HepG2 (cell line): ENCODE results near the gene MPZ. TPM values are rescaled to one million over a fixed set of nuclear protein-coding genes. Genes with fewer than 3 reads are reported as not detected.

Experiments used
- ARID5B ChIP-seq: IDR thresholded peaks from 2 replicates; pipeline ENCODE4 v1.4.0; 2020; ENCODE audit warnings: mild to moderate bottlenecking, missing genetic modification reagents
- CBX2 ChIP-seq, 2 experiments: fragments of 200-600 bp in 1 of 2; sonication (generic); formaldehyde crosslinking in 1 of 2; IDR thresholded peaks; 2 replicates each; pipeline versions ENCODE4 v1.7.0 to v1.8.1; 2018 to 2022; ENCODE audit warnings: low read depth in 2 of 2, low read length in 1 of 2, mild to moderate bottlenecking in 1 of 2, missing genetic modification reagents in 1 of 2
- FOXO4 ChIP-seq: sonication (generic); formaldehyde crosslinking; conservative IDR thresholded peaks from 2 replicates; pipeline ENCODE4 v1.8.1; 2023; ENCODE audit warnings: missing genetic modification reagents
- FOXP4 ChIP-seq: sonication (generic); formaldehyde crosslinking; IDR thresholded peaks from 2 replicates; pipeline ENCODE4 v1.4.0; 2020; ENCODE audit warnings: missing genetic modification reagents
- KMT2A ChIP-seq: sonication (generic); formaldehyde crosslinking; IDR thresholded peaks from 2 replicates; pipeline ENCODE4 v1.4.0; 2020; ENCODE audit warnings: missing genetic modification reagents
- RNF2 ChIP-seq: fragments of 450-650 bp; conservative IDR thresholded peaks from 2 replicates; pipeline ENCODE4 v1.6.1; 2016; ENCODE audit warnings: low read depth
- SOX6 ChIP-seq, 2 experiments: fragments of 450-650 bp in 1 of 2; sonication (generic) in 1 of 2; formaldehyde crosslinking in 1 of 2; IDR thresholded peaks; 2 replicates each; pipeline versions ENCODE4 v1.4.0 to v1.6.1; 2017 to 2020; ENCODE audit warnings: antibody characterized with exemption in 1 of 2, mild to moderate bottlenecking in 1 of 2, missing genetic modification reagents in 1 of 2
- SRSF9 ChIP-seq: fragments of 200-400 bp; formaldehyde crosslinking; IDR thresholded peaks from 2 replicates; pipeline ENCODE4 v1.6.1; 2018; ENCODE audit warnings: borderline replicate concordance, mild to moderate bottlenecking, low read depth, low read length; ENCODE audit not compliant: insufficient read depth, poor library complexity, severe bottlenecking
- TEAD2 ChIP-seq: sonication (generic); formaldehyde crosslinking; IDR thresholded peaks from 2 replicates; pipeline ENCODE4 v1.9.0; 2021; ENCODE audit warnings: missing genetic modification reagents
- ZFP91 ChIP-seq: sonication (generic); formaldehyde crosslinking; IDR thresholded peaks from 2 replicates; pipeline ENCODE4 v1.9.0; 2022; ENCODE audit warnings: missing genetic modification reagents, mild to moderate bottlenecking, borderline replicate concordance
- ZNF121 ChIP-seq: sonication (generic); formaldehyde crosslinking; IDR thresholded peaks from 2 replicates; pipeline ENCODE4 v1.5.0; 2020; ENCODE audit warnings: mild to moderate bottlenecking, missing genetic modification reagents
- ZNF530 ChIP-seq: sonication (generic); formaldehyde crosslinking; IDR thresholded peaks from 2 replicates; pipeline ENCODE4 v1.5.0; 2020; ENCODE audit warnings: low read depth, mild to moderate bottlenecking, missing genetic modification reagents
- ZSCAN21 ChIP-seq: sonication (generic); formaldehyde crosslinking; IDR thresholded peaks from 2 replicates; pipeline ENCODE4 v1.8.0; 2022; ENCODE audit warnings: mild to moderate bottlenecking, missing genetic modification reagents, moderate library complexity, borderline replicate concordance
- polyA plus RNA-seq, 8 experiments: library from polyadenylated mRNA; depleted of rRNA in 3 of 8; stranded (reverse) in 7 of 8; unstranded in 1 of 8; fragments of >200 nt; fragmentation: Illumina TruSeq in 4 of 8; extraction: Trizol in 4 of 8; gene quantifications; 2 replicates each; pipeline versions ENCODE4 v1.2.1 to v1.2.3, GENCODE V29; 2011 to 2016; ENCODE audit warnings: low read depth in 4 of 8, missing spikeins in 1 of 8, mixed read lengths in 1 of 8; ENCODE audit not compliant: insufficient read depth in 1 of 8
- total RNA-seq, 5 experiments: library from RNA; depleted of rRNA; stranded (reverse); fragments of >200 nt; fragmentation: Illumina TruSeq; extraction: Trizol; gene quantifications; 2 replicates each; pipeline ENCODE4 v1.2.3, GENCODE V29; 2016; ENCODE audit warnings: low read depth in 1 of 5
- TF ChIP-seq, protein P1 (sequence below): sonication (generic); formaldehyde crosslinking; IDR thresholded peaks from 2 replicates; pipeline ENCODE4 v1.5.0; 2020; ENCODE audit warnings: mild to moderate bottlenecking, missing genetic modification reagents
- TF ChIP-seq, protein P2 (sequence below): sonication (generic); formaldehyde crosslinking; IDR thresholded peaks from 2 replicates; pipeline ENCODE4 v1.4.0; 2020; ENCODE audit warnings: missing genetic modification reagents, mild to moderate bottlenecking, borderline replicate concordance

The MPZ gene
- total and polyA plus RNA-seq, 2 of the 13 experiments (the other 11 are each of a cell fraction or from before 2014, with no cell fraction given): 18.3 to 24.6 TPM

DNA sequence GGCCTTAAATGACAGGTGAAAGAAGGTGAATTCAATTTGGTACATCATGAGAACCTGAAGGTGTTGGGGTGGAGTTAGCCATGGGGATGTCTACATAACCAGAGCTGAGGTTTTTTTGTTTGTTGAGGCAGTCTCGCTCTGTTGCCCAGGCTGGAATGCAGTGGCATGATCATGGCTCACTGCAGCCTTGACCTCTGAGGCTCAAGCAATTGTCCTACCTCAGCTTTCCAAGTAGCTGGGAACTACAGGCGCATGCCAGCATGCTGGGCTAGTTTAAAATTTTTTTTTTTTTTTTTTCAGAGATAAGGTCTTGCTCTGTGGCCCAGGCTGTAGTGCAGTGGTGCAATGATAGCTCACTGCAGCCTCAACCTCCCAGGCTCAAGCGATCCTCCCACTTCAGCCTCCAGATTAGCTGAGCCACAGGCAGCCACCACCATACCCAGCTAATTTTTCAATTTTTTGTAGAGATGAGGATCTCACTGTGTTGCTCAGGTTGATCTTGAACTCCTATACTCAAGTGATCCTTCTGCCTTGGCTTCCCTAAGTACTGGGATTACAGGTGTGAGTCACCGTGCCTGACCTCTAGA lies 1.9 kb upstream of the MPZ start (continued):
- TF ChIP-seq SRSF9 (no peak), FOXO4 (no peak), ZNF530 (no peak), KMT2A (CRISPR knock-in tag) (no peak), ZSCAN21 (no peak), CBX2 (IDR thresholded peaks at IDR 0.05; ENCODE audit: low read depth, low read length) (no peak), CBX2 (CRISPR knock-in tag; IDR thresholded peaks at IDR 0.05; ENCODE audit: low read depth) (no peak), ARID5B (0 out of 2 replicates have a peak, but pooled peaks have one; percentile 24), TEAD2 (CRISPR knock-in tag) (no peak), ZFP91 (CRISPR knock-in tag) (no peak), FOXP4 (no peak), SOX6 (IDR thresholded peaks at IDR 0.05) (no peak), SOX6 (CRISPR knock-in tag; IDR thresholded peaks at IDR 0.05) (peak; percentile 21; the same call in 1 of the 2 replicates), RNF2 (no peak), ZNF121 (CRISPR knock-in tag) (peak; percentile 89)
- TF ChIP-seq, protein P1, sequence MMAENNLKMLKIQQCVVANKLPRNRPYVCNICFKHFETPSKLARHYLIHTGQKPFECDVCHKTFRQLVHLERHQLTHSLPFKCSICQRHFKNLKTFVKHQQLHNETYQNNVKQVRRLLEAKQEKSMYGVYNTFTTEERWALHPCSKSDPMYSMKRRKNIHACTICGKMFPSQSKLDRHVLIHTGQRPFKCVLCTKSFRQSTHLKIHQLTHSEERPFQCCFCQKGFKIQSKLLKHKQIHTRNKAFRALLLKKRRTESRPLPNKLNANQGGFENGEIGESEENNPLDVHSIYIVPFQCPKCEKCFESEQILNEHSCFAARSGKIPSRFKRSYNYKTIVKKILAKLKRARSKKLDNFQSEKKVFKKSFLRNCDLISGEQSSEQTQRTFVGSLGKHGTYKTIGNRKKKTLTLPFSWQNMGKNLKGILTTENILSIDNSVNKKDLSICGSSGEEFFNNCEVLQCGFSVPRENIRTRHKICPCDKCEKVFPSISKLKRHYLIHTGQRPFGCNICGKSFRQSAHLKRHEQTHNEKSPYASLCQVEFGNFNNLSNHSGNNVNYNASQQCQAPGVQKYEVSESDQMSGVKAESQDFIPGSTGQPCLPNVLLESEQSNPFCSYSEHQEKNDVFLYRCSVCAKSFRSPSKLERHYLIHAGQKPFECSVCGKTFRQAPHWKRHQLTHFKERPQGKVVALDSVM (CRISPR knock-in tag): peak; percentile 94
- TF ChIP-seq, protein P2, sequence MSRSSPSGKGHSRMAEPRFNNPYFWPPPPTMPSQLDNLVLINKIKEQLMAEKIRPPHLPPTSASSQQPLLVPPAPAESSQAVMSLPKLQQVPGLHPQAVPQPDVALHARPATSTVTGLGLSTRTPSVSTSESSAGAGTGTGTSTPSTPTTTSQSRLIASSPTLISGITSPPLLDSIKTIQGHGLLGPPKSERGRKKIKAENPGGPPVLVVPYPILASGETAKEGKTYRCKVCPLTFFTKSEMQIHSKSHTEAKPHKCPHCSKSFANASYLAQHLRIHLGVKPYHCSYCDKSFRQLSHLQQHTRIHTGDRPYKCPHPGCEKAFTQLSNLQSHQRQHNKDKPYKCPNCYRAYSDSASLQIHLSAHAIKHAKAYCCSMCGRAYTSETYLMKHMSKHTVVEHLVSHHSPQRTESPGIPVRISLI (CRISPR knock-in tag): peak; percentile 63
